ENCODE results near the gene TENT4A.

- TF ChIP-seq CTCF (conservative IDR thresholded peaks at IDR 0.05 in 1 of 2, IDR thresholded peaks at IDR 0.05 in 1 of 2; ENCODE audit: extremely low read depth in 1 of 2, insufficient read depth in 1 of 2, low read depth in 1 of 2, low read length in 2 of 2) (no peak), EZH2 (IDR thresholded peaks at IDR 0.05; ENCODE audit: borderline replicate concordance, low read length) (no peak)
These were observed 11.2 kb downstream of the TENT4A start for GRCh38 chr5:6724321-6724929.

Measured in mammary epithelial cell (primary cell).